Retinal pigment epithelial cell (primary cell): ENCODE results near the gene TCF19.

Source experiments
- DNase-seq: peaks from one replicate; pipeline ENCODE4 v3.0.0-alpha.2; 2010; ENCODE audit warnings: low read depth
- H3K4me3 ChIP-seq: 2 replicates; pipeline ENCODE4 v1.5.1; 2011; ENCODE audit warnings: mild to moderate bottlenecking, low read length, control low read depth, moderate library complexity
- CTCF ChIP-seq: conservative IDR thresholded peaks from 2 replicates; pipeline ENCODE4 v1.5.1; 2011; ENCODE audit warnings: low read depth, low read length, control low read depth, inconsistent platforms

TCF19 gene

GRCh38 chr6:31154436-31154835 lies 4.0 kb upstream of the TCF19 start:
- no peak for DNase-seq
- H3K4me3 ChIP-seq, result no peak overlapping the region
- no peak for TF ChIP-seq CTCF

- no peak for TF ChIP-seq CTCF
- DNase-seq, result no peak
- H3K4me3 ChIP-seq, result no peak overlapping the region
Measured at GRCh38 chr6:31156641-31157040, 1.7 kb upstream of the TCF19 start.

GRCh38 chr6:31157513-31158139 lies 763 bp upstream of the TCF19 start, which contains the start of gene CCHCR1:
CCHCR1 (minus strand) TSS chr6:31157802; CDS start chr6:31157600, 202 bp downstream.
- DNase-seq, result no peak
- TF ChIP-seq CTCF, result no peak
- H3K4me3 ChIP-seq, result peak within 1 kb of the TSS; percentile 81

GRCh38 chr6:31158863-31159855 lies 770 bp downstream of the TCF19 start:
- peak; percentile 13 for TF ChIP-seq CTCF
- H3K4me3 ChIP-seq, result peak overlapping the region; percentile 81
- no peak for DNase-seq

GRCh38 chr6:31161216-31162126 lies 3.1 kb downstream of the TCF19 start:
- no peak for TF ChIP-seq CTCF
- no peak for DNase-seq
- H3K4me3 ChIP-seq, result no peak overlapping the region

GRCh38 chr6:31162463-31163165 lies 4.2 kb downstream of the TCF19 start:
- H3K4me3 ChIP-seq, result no peak overlapping the region
- no peak for DNase-seq
- TF ChIP-seq CTCF, result no peak
